Activated CD8-positive, alpha-beta T cell treated with anti-CD3 and anti-CD28 coated beads for 36 hours (primary cell): ENCODE results near the gene TMEM178A. TPM values are rescaled to one million over a fixed set of nuclear protein-coding genes. Genes with fewer than 3 reads are reported as not detected.

Experiments used
- ATAC-seq: fragments of 200-7000 bp; cut with Tn5 transposase; one replicate; pipeline ENCODE4 v1.10.0; 2021; ENCODE audit warnings: mild to moderate bottlenecking, moderate library complexity
- CTCF ChIA-PET: fragments of 350-600 bp; sonication (Branson Sonifier 250); formaldehyde crosslinking; loops from one replicate; lab custom pipeline; 2021; ENCODE audit warnings: antibody characterized with exemption; lab: Charles Lee
- POLR2A ChIA-PET: fragments of 350-600 bp; sonication (Branson Sonifier 250); formaldehyde crosslinking; loops from one replicate; lab custom pipeline; 2021; ENCODE audit warnings: antibody characterized with exemption; lab: Charles Lee
- DNase-seq: peaks from one replicate; pipeline ENCODE4 v3.0.0-alpha.2; 2020
- H3K27ac Mint-ChIP-seq: one replicate; pipeline ENCODE4 v1.8.0; 2021; ENCODE audit warnings: mild to moderate bottlenecking, mixed read lengths
- H3K27me3 Mint-ChIP-seq: one replicate; pipeline ENCODE4 v1.8.0; 2021; ENCODE audit warnings: mixed read lengths
- H3K36me3 Mint-ChIP-seq: one replicate; pipeline ENCODE4 v1.8.0; 2021; ENCODE audit warnings: low read depth, mixed read lengths
- H3K4me1 Mint-ChIP-seq: one replicate; pipeline ENCODE4 v1.8.0; 2021; ENCODE audit warnings: low read depth, mixed read lengths
- H3K4me3 Mint-ChIP-seq: one replicate; pipeline ENCODE4 v1.8.0; 2021; ENCODE audit warnings: mild to moderate bottlenecking, moderate library complexity, mixed read lengths
- H3K9me3 Mint-ChIP-seq: one replicate; pipeline ENCODE4 v1.8.0; 2021; ENCODE audit warnings: mixed read lengths
- intact Hi-C: fragments of 100-400 bp; cut with micrococcal nuclease; formaldehyde crosslinking; loops from one replicate; pipeline ENCODE4 v1.10.0; 2022
- total RNA-seq, 2 experiments: library from RNA; stranded (reverse); gene quantifications; one replicate each; pipeline ENCODE4 v1.2.3, GENCODE V29; 2021
- TF ChIP-seq, protein P1 (sequence below): fragments of 200-600 bp; IDR thresholded peaks from one replicate; pipeline ENCODE4 v1.8.0; 2022; ENCODE audit warnings: antibody characterized with exemption, mild to moderate bottlenecking

Gene TMEM178A
- total RNA-seq, 2 experiments from 2014 or later = 0.23 to 0.31 TPM

DNA sequence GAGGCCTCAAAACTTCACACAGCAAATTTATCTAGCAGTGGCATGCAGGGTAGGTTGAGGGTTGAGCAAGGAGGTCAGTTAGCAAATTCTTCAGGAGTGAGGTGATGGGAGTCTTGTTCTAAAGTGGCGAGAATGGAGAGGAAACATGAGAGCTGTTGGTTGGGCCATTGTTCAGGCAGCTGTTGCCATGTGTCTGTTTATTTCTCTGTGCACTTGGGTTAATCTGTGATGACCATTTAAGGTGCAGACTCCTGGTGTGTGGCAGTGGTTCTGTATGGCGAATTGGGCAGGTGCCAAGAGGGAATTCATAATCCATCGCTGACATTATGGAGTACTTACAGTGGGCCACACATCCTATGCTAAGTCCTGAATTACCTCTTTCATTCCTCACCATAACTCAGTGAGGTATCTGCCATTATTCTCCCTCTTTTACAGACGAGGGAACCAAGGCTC lies 30.4 kb downstream of the TMEM178A start:
- Mint-ChIP-seq H3K4me1 (no peaks in the 10 kb centered on the region), H3K4me3 (no peak overlapping the region), H3K27ac (no peak overlapping the region), H3K9me3 (peaks cover 8% of the 10 kb centered on the region), H3K36me3 (no peaks in the 10 kb centered on the region), H3K27me3 (peaks cover 9% of the 10 kb centered on the region)
- intact Hi-C loops = no loop called here
- DNase-seq (no peak), ATAC-seq (no peak)
- POLR2A ChIA-PET = no interaction called here
- CTCF ChIA-PET = interaction anchor here (0.6 to 2.4 kb wide), 6 partner anchors 12 to 467 kb away, joined by 3 to 7 read pairs (median 3); no protein-coding TSS in a partner anchor
- TF ChIP-seq, protein P1, sequence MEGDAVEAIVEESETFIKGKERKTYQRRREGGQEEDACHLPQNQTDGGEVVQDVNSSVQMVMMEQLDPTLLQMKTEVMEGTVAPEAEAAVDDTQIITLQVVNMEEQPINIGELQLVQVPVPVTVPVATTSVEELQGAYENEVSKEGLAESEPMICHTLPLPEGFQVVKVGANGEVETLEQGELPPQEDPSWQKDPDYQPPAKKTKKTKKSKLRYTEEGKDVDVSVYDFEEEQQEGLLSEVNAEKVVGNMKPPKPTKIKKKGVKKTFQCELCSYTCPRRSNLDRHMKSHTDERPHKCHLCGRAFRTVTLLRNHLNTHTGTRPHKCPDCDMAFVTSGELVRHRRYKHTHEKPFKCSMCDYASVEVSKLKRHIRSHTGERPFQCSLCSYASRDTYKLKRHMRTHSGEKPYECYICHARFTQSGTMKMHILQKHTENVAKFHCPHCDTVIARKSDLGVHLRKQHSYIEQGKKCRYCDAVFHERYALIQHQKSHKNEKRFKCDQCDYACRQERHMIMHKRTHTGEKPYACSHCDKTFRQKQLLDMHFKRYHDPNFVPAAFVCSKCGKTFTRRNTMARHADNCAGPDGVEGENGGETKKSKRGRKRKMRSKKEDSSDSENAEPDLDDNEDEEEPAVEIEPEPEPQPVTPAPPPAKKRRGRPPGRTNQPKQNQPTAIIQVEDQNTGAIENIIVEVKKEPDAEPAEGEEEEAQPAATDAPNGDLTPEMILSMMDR = no peak

DNA sequence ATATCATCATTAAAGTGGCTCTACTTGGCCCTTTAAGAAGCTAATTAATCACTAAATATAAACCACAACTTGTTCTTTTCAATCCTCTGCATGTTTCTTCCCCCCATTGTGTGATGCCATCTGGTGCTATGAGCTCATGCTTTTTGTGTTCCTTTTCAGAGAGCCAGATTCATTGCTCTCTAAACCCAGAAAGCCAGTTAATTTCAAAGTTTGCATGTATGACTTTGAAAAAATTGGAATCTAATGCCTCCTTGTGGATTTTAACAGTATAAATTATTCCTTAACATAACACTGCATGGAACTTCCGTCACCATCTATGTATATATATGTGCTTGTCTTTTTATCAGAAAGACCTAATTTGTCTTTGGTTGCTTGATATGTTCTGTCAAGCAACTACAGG lies 31.1 kb downstream of the TMEM178A start:
- DNase-seq (no peak), ATAC-seq (no peak)
- intact Hi-C loops = no loop called here
- Mint-ChIP-seq H3K36me3 (no peaks in the 10 kb centered on the region), H3K4me1 (no peaks in the 10 kb centered on the region), H3K27me3 (peaks cover 11% of the 10 kb centered on the region), H3K9me3 (peaks cover 14% of the 10 kb centered on the region), H3K27ac (no peak overlapping the region), H3K4me3 (no peak overlapping the region)
- POLR2A ChIA-PET = no interaction called here
- CTCF ChIA-PET = interaction anchor here (0.7 to 2.4 kb wide), 5 partner anchors 13 to 467 kb away, joined by 3 to 7 read pairs (median 3); no protein-coding TSS in a partner anchor
- TF ChIP-seq, protein P1 = no peak

DNA sequence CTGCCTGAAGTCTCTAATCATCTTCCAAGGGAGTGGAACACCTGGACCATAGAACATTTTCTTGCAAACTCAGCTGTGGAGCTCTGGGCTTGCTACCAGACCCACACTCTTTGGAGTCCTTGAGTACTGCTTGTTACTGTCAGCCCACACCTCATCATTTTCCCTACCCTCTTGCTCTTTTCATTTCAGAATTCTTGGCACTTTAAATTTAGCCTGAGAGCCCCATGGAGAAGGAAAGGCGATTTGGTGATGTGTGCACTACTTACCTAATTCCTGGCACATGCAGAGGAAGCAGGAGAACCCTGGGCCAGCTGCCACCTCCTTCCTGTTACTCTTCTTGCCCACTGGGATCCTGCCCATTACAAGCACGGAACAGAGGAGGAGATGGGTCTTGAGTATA lies 31.7 kb downstream of the TMEM178A start:
- H3K27ac Mint-ChIP-seq = no peak overlapping the region
- DNase-seq (no peak), ATAC-seq (no peak)
- ChIA-PET CTCF (interaction anchor here (1.1 to 2.4 kb wide), 3 partner anchors 14 to 321 kb away, joined by 3 to 7 read pairs (median 6); no protein-coding TSS in a partner anchor), POLR2A (no interaction called here)
- no peak overlapping the region for H3K4me3 Mint-ChIP-seq
- H3K36me3 Mint-ChIP-seq = no peaks in the 10 kb centered on the region
- H3K4me1 Mint-ChIP-seq = no peaks in the 10 kb centered on the region
- intact Hi-C loops = no loop called here
- peaks cover 11% of the 10 kb centered on the region for H3K27me3 Mint-ChIP-seq
- peaks cover 19% of the 10 kb centered on the region for H3K9me3 Mint-ChIP-seq
- TF ChIP-seq, protein P1 = no peak

DNA sequence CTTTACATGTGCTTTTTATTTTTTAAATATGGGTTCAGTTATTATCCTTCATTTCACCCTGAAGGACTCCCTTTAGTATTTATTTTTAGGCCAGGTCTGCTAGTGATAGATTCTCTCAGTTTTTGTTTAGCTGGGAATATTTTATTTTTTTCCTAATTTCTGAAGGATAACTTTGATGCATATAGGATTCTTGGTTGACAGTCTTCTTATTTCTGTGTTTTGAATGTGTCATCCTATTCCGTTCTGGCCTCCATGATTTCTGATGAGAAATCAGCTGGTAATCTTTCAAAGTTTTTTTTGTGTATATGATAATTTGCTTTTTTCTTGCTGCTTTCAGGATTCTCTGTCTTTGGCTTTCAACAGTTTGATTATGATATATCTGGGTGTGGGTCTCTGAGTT lies 35.4 kb downstream of the TMEM178A start:
- intact Hi-C loops = no loop called here
- CTCF ChIA-PET = no interaction called here
- POLR2A ChIA-PET = no interaction called here

DNA sequence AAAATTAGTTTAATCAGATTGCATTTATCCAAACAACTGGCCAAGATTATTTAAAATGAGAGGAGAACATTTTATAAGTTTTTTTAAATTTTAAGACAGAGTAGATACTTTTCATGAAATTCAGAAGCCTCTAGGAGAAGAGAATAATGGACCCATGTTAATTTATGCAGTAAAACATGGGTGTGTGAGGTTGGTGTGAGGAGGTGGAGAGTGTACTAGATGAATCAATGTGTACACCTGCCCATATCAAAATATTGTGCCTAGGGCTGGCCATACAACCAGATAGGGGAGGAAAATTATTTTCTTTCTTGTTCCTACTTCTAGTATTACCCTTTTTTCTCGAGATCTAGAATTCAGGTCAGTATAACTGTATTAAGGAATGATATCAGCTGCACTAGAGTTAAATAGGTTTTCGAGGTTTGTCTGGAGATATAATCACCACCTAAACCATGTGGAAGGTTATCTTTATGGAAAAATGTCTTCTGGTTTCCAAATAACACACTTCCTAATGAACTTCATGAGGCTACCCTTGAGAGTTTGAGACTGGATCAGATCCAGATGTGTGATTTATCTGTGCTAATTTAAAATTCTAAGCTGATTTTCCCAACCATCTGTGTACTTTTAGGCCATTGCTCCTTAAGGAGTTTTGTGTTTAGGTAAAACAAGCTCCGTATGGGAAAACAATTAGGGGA lies 37.6 kb downstream of the TMEM178A start:
- Mint-ChIP-seq H3K36me3 (no peaks in the 10 kb centered on the region), H3K9me3 (peaks cover 19% of the 10 kb centered on the region), H3K4me3 (no peak overlapping the region), H3K27ac (no peak overlapping the region), H3K27me3 (peaks cover 12% of the 10 kb centered on the region), H3K4me1 (no peaks in the 10 kb centered on the region)
- intact Hi-C loops = no loop called here
- DNase-seq (no peak), ATAC-seq (no peak)
- POLR2A ChIA-PET = no interaction called here
- TF ChIP-seq, protein P1 = no peak
- CTCF ChIA-PET = no interaction called here

More for the DNA sequence above, 35.4 kb downstream of the TMEM178A start:
- DNase-seq = no peak
- Mint-ChIP-seq H3K27ac (no peak overlapping the region), H3K4me3 (no peak overlapping the region), H3K27me3 (peaks cover 6% of the 10 kb centered on the region), H3K36me3 (no peaks in the 10 kb centered on the region), H3K9me3 (peaks cover 19% of the 10 kb centered on the region), H3K4me1 (no peaks in the 10 kb centered on the region)
- no peak for ATAC-seq
- TF ChIP-seq, protein P1 = no peak
